Measurements from ENCODE around the gene TRAPPC2. TPM values are rescaled to one million over a fixed set of nuclear protein-coding genes. Genes with fewer than 3 reads are reported as not detected.

The TRAPPC2 gene
- total RNA-seq, 1 experiment from 2014 or later, result 11.9 TPM

DNA sequence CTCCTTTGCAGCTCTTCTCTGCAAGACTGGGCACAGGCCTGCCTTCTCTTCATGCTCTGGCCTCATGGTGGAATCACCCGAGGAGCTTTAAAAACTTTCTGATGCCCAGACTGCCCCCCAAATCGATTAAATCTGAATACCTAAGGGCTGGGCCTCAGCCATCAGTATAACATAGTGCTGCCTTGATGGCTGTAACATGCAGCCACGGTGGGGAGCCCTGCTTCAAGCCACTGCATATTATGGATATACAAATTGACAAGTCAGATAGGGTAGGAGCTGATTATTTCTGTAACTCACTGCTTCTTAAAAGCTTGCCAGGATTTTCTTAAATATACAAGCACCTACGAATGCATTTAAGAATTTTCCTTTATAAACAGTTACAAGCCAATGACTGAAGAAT, 42.0 kb upstream of the TRAPPC2 start:
- no peaks in the 10 kb centered on the region for H3K9me3 ChIP-seq (ENCODE audit: control insufficient read depth in 1 of 2, insufficient read depth in 1 of 2, low read depth in 1 of 2, low read length in 2 of 2)
- ChIA-PET RAD21 (ENCODE audit: low non-redundant PET in 1 of 2, low total read pairs in 2 of 2, uncharacterized antibody in 2 of 2, unreplicated experiment in 2 of 2) (no interaction called here), CTCF (no interaction called here), POLR2A (no interaction called here)
- ATAC-seq, result no peak
- no peaks in the 10 kb centered on the region for H3K4me1 ChIP-seq (ENCODE audit: control insufficient read depth in 1 of 2, insufficient read depth in 2 of 2, low read length in 2 of 2)
- no peaks in the 10 kb centered on the region; a peak in 2 of 4 replicates for H3K36me3 ChIP-seq (ENCODE audit: control insufficient read depth in 1 of 2, insufficient read depth in 2 of 2, low read length in 2 of 2)
- no peaks in the 10 kb centered on the region for H3K79me2 ChIP-seq (ENCODE audit: insufficient read depth, low read length)
- no peak overlapping the region for H3K27ac ChIP-seq (ENCODE audit: low read depth, low read length)
- no peak overlapping the region for H2AFZ ChIP-seq (ENCODE audit: low read depth, low read length, poor library complexity, severe bottlenecking)
- intact Hi-C loops (cut with micrococcal nuclease), result no loop called here
- no peaks in the 10 kb centered on the region for H3K27me3 ChIP-seq (ENCODE audit: insufficient read depth, low read length)
- DNase-seq (ENCODE audit: low read depth, low spot score), result no peak
- no peaks in the 10 kb centered on the region for H4K20me1 ChIP-seq (ENCODE audit: insufficient read depth)
- no peak overlapping the region for H3K4me2 ChIP-seq (ENCODE audit: low read length)
- no peaks in the 10 kb centered on the region for H3K9me2 ChIP-seq (ENCODE audit: insufficient read depth)
- H3K4me3 ChIP-seq (replicated peaks in 1 of 2; ENCODE audit: low read depth in 1 of 2, low read length in 2 of 2), result no peak overlapping the region
- BruUV-seq (replicated peaks), result no TSS peak
- no peak overlapping the region for H3K9ac ChIP-seq (ENCODE audit: low read length)
- TF ChIP-seq, protein P1, sequence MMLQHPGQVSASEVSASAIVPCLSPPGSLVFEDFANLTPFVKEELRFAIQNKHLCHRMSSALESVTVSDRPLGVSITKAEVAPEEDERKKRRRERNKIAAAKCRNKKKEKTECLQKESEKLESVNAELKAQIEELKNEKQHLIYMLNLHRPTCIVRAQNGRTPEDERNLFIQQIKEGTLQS (IDR thresholded peaks at IDR 0.05), result no peak
- TF ChIP-seq, protein P2, sequence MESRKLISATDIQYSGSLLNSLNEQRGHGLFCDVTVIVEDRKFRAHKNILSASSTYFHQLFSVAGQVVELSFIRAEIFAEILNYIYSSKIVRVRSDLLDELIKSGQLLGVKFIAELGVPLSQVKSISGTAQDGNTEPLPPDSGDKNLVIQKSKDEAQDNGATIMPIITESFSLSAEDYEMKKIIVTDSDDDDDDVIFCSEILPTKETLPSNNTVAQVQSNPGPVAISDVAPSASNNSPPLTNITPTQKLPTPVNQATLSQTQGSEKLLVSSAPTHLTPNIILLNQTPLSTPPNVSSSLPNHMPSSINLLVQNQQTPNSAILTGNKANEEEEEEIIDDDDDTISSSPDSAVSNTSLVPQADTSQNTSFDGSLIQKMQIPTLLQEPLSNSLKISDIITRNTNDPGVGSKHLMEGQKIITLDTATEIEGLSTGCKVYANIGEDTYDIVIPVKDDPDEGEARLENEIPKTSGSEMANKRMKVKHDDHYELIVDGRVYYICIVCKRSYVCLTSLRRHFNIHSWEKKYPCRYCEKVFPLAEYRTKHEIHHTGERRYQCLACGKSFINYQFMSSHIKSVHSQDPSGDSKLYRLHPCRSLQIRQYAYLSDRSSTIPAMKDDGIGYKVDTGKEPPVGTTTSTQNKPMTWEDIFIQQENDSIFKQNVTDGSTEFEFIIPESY (IDR thresholded peaks at IDR 0.05; ENCODE audit: extremely low read depth, insufficient replicate concordance, low read length), result no peak
- TF ChIP-seq, protein P3, sequence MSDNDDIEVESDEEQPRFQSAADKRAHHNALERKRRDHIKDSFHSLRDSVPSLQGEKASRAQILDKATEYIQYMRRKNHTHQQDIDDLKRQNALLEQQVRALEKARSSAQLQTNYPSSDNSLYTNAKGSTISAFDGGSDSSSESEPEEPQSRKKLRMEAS (IDR thresholded peaks at IDR 0.05), result no peak
- TF ChIP-seq SP1 (IDR thresholded peaks at IDR 0.05; ENCODE audit: low read depth) (no peak), ZNF274 (IDR thresholded peaks at IDR 0.05; ENCODE audit: low read depth, low read length) (no peak), ELF1 (IDR thresholded peaks at IDR 0.05; ENCODE audit: borderline replicate concordance, low read depth) (no peak), YY1 (IDR thresholded peaks at IDR 0.05; ENCODE audit: extremely low read depth, insufficient replicate concordance, low read depth, low read length) (no peak), EZH2 (IDR thresholded peaks at IDR 0.05) (no peak), CBX3 (IDR thresholded peaks at IDR 0.05; ENCODE audit: low read depth) (no peak), JUND (IDR thresholded peaks at IDR 0.05) (no peak), EGR1 (IDR thresholded peaks at IDR 0.05; ENCODE audit: low read depth) (no peak), TCF7L2 (IDR thresholded peaks at IDR 0.05; ENCODE audit: borderline replicate concordance, extremely low read depth, insufficient read depth, insufficient read length) (no peak), POLR2A (IDR thresholded peaks at IDR 0.05; ENCODE audit: borderline replicate concordance, extremely low read depth, insufficient read depth, insufficient read length) (no peak), SRF (IDR thresholded peaks at IDR 0.05; ENCODE audit: low read depth) (no peak), CEBPB (IDR thresholded peaks at IDR 0.05; ENCODE audit: low read depth) (no peak), SIN3A (IDR thresholded peaks at IDR 0.05; ENCODE audit: low read depth) (no peak), RAD21 (IDR thresholded peaks at IDR 0.05; ENCODE audit: low read depth) (no peak), FOSL1 (IDR thresholded peaks at IDR 0.05; ENCODE audit: low read depth) (no peak)
- TF ChIP-seq, protein P4, sequence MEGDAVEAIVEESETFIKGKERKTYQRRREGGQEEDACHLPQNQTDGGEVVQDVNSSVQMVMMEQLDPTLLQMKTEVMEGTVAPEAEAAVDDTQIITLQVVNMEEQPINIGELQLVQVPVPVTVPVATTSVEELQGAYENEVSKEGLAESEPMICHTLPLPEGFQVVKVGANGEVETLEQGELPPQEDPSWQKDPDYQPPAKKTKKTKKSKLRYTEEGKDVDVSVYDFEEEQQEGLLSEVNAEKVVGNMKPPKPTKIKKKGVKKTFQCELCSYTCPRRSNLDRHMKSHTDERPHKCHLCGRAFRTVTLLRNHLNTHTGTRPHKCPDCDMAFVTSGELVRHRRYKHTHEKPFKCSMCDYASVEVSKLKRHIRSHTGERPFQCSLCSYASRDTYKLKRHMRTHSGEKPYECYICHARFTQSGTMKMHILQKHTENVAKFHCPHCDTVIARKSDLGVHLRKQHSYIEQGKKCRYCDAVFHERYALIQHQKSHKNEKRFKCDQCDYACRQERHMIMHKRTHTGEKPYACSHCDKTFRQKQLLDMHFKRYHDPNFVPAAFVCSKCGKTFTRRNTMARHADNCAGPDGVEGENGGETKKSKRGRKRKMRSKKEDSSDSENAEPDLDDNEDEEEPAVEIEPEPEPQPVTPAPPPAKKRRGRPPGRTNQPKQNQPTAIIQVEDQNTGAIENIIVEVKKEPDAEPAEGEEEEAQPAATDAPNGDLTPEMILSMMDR (IDR thresholded peaks at IDR 0.05 in 2 of 3, conservative IDR thresholded peaks at IDR 0.05 in 1 of 3; ENCODE audit: borderline replicate concordance in 1 of 3, insufficient read depth in 1 of 3, low read depth in 2 of 3, low read length in 2 of 3), result no peak
- TF ChIP-seq, protein P5, sequence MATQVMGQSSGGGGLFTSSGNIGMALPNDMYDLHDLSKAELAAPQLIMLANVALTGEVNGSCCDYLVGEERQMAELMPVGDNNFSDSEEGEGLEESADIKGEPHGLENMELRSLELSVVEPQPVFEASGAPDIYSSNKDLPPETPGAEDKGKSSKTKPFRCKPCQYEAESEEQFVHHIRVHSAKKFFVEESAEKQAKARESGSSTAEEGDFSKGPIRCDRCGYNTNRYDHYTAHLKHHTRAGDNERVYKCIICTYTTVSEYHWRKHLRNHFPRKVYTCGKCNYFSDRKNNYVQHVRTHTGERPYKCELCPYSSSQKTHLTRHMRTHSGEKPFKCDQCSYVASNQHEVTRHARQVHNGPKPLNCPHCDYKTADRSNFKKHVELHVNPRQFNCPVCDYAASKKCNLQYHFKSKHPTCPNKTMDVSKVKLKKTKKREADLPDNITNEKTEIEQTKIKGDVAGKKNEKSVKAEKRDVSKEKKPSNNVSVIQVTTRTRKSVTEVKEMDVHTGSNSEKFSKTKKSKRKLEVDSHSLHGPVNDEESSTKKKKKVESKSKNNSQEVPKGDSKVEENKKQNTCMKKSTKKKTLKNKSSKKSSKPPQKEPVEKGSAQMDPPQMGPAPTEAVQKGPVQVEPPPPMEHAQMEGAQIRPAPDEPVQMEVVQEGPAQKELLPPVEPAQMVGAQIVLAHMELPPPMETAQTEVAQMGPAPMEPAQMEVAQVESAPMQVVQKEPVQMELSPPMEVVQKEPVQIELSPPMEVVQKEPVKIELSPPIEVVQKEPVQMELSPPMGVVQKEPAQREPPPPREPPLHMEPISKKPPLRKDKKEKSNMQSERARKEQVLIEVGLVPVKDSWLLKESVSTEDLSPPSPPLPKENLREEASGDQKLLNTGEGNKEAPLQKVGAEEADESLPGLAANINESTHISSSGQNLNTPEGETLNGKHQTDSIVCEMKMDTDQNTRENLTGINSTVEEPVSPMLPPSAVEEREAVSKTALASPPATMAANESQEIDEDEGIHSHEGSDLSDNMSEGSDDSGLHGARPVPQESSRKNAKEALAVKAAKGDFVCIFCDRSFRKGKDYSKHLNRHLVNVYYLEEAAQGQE (IDR thresholded peaks at IDR 0.05; ENCODE audit: low read depth), result no peak
